A549 (cell line): Measurements from ENCODE around the gene SNRNP35. TPM values are rescaled to one million over a fixed set of nuclear protein-coding genes. Genes with fewer than 3 reads are reported as not detected.
"Not testable (repeated sequence)": the region's sequence is repeated elsewhere in the genome, so short reads cannot be mapped to it uniquely, and the experiment has no call there.

Experiments used
- ATAC-seq, 2 experiments: fragments of 200-7000 bp in 1 of 2; fragments of >200 bp in 1 of 2; cut with Nextera tagmentation in 1 of 2; cut with Tn5 transposase in 1 of 2; 3 replicates each; pipeline versions ENCODE4 v1.8.0 to v1.9.1; 2018 to 2020; ENCODE audit warnings: mild to moderate bottlenecking in 1 of 2, moderate library complexity in 1 of 2
- CTCF ChIA-PET: fragments of 300-600 bp; sonication (Branson Sonifier 250); formaldehyde crosslinking; extraction: SDS; loops from one replicate; lab custom pipeline; 2021; ENCODE audit warnings: antibody characterized with exemption, inconsistent platforms; lab: Yijun Ruan, JAX
- POLR2A ChIA-PET: fragments of 350-600 bp; formaldehyde crosslinking; extraction: SDS; loops from one replicate; lab custom pipeline; 2021; ENCODE audit warnings: antibody characterized with exemption, inconsistent platforms; lab: Yijun Ruan, JAX
- DNase-seq, 2 experiments: peaks; one replicate each; pipeline versions ENCODE4 v3.0.0 to v3.0.0-alpha.2; 2011 to 2016; ENCODE audit warnings: low read depth in 1 of 2, low spot score in 1 of 2
- FAIRE-seq: peaks from 2 replicates; lab custom pipeline; 2011; peaks lifted over from hg19 to GRCh38; lab: Jason Lieb, UNC
- H3K27ac ChIP-seq, 2 experiments: fragments of >200 bp; sonication (Bioruptor Twin); formaldehyde crosslinking; 3 replicates each; pipeline ENCODE4 v1.5.1; 2016 to 2017
- H3K4me1 ChIP-seq: fragments of >200 bp; sonication (Bioruptor Twin); formaldehyde crosslinking; 3 replicates; pipeline ENCODE4 v1.6.1; 2016
- H3K4me2 ChIP-seq: fragments of >200 bp; sonication (Bioruptor Twin); formaldehyde crosslinking; 3 replicates; pipeline ENCODE4 v1.6.1; 2016
- H3K4me3 ChIP-seq: fragments of >200 bp; sonication (Bioruptor Twin); formaldehyde crosslinking; 3 replicates; pipeline ENCODE4 v1.5.1; 2016
- H3K9me3 ChIP-seq: fragments of >200 bp; sonication (Bioruptor Twin); formaldehyde crosslinking; 3 replicates; pipeline ENCODE4 v1.6.1; 2016
- CEBPB ChIP-seq, 2 experiments: fragments of >200 bp in 1 of 2; sonication (Bioruptor Twin) in 1 of 2; formaldehyde crosslinking in 1 of 2; IDR thresholded peaks; 2 replicates each; pipeline ENCODE4 v1.6.1; 2012 to 2016
- CHD4 ChIP-seq: fragments of 200-600 bp; sonication (generic); IDR thresholded peaks from 2 replicates; pipeline ENCODE4 v1.6.1; 2016; ENCODE audit warnings: antibody characterized with exemption, mild to moderate bottlenecking, borderline replicate concordance
- EP300 ChIP-seq, 2 experiments: fragments of >200 bp; sonication (Bioruptor Twin); formaldehyde crosslinking; IDR thresholded peaks; 2 replicates in 1 of 2; 3 replicates in 1 of 2; pipeline ENCODE4 v1.6.1; 2016 to 2017
- ESRRA ChIP-seq: fragments of 150-350 bp; IDR thresholded peaks from 2 replicates; pipeline ENCODE4 v1.6.1; 2014; ENCODE audit warnings: mild to moderate bottlenecking, low read length, borderline replicate concordance
- FOSB ChIP-seq: fragments of 250-450 bp; sonication (Bioruptor Pico); IDR thresholded peaks from 2 replicates; pipeline ENCODE4 v1.5.0; 2020; ENCODE audit warnings: mild to moderate bottlenecking, moderate library complexity
- FOXS1 ChIP-seq: fragments of 250-450 bp; sonication (Bioruptor Pico); IDR thresholded peaks from 2 replicates; pipeline ENCODE4 v1.5.0; 2020; ENCODE audit warnings: mild to moderate bottlenecking, moderate library complexity
- HEYL ChIP-seq: fragments of 250-450 bp; sonication (Bioruptor Pico); IDR thresholded peaks from 2 replicates; pipeline ENCODE4 v1.8.0; 2021; ENCODE audit warnings: mild to moderate bottlenecking, moderate library complexity
- HOXA7 ChIP-seq: fragments of 250-450 bp; sonication (Bioruptor Pico); IDR thresholded peaks from 2 replicates; pipeline ENCODE4 v1.5.0; 2020; ENCODE audit warnings: mild to moderate bottlenecking, moderate library complexity
- JUNB ChIP-seq: fragments of >200 bp; sonication (Bioruptor Twin); formaldehyde crosslinking; IDR thresholded peaks from 2 replicates; pipeline ENCODE4 v1.6.1; 2016
- NR3C1 ChIP-seq: fragments of >200 bp; sonication (Bioruptor Twin); formaldehyde crosslinking; IDR thresholded peaks from 3 replicates; pipeline ENCODE4 v1.6.1; 2017
- POLR2A ChIP-seq: IDR thresholded peaks from 2 replicates; pipeline ENCODE4 v1.6.1; 2012; ENCODE audit warnings: mild to moderate bottlenecking, low read length
- SREBF2 ChIP-seq: fragments of 450-650 bp; IDR thresholded peaks from 2 replicates; pipeline ENCODE4 v1.6.1; 2014; ENCODE audit warnings: mild to moderate bottlenecking, moderate library complexity
- TFCP2L1 ChIP-seq: fragments of 250-450 bp; sonication (Bioruptor Pico); IDR thresholded peaks from 2 replicates; pipeline ENCODE4 v1.5.0; 2021; ENCODE audit warnings: mild to moderate bottlenecking
- ZSCAN20 ChIP-seq: fragments of 250-450 bp; sonication (Bioruptor Pico); IDR thresholded peaks from 2 replicates; pipeline ENCODE4 v1.8.0; 2022; ENCODE audit warnings: mild to moderate bottlenecking, moderate library complexity
- WGBS: methylation state at CpG from one replicate; pipeline ENCODE4 v1.1.6; 2017; ENCODE audit errors: missing lambda C conversion rate; 5-methylcytosine and 5-hydroxymethylcytosine counted together
- polyA plus RNA-seq, 4 experiments: library from polyadenylated mRNA; depleted of rRNA in 3 of 4; stranded (reverse); fragments of >200 nt; fragmentation: RNase III in 1 of 4; extraction: RNeasy Plus Mini Kit Qiagen cat#74134 plus additional on column Dnase treatment in 1 of 4; gene quantifications; 2 replicates in 3 of 4; 3 replicates in 1 of 4; pipeline ENCODE4 v1.2.3, GENCODE V29; 2011 to 2017
- TF ChIP-seq, protein P1 (sequence below): fragments of 150-350 bp; IDR thresholded peaks from 2 replicates; pipeline ENCODE4 v1.6.1; 2014; ENCODE audit warnings: low read depth, mild to moderate bottlenecking, low read length
- TF ChIP-seq, protein P2 (sequence below): fragments of 200-600 bp; sonication (generic); IDR thresholded peaks from 2 replicates; pipeline ENCODE4 v1.6.1; 2016; ENCODE audit warnings: antibody characterized with exemption, mild to moderate bottlenecking, moderate library complexity

The SNRNP35 gene
- polyA plus RNA-seq, 2 of the 4 experiments (the other 2 are of a cell fraction): 19.1 to 21.5 TPM

GRCh38 chr12:123450636-123451035, 7.3 kb upstream of the SNRNP35 start:
- Histone ChIP-seq H3K4me1 (peaks cover 12% of the 10 kb centered on the region; the same call in 2 of the 3 replicates), H3K4me3 (no peak overlapping the region), H3K9me3 (no peaks in the 10 kb centered on the region), H3K4me2 (no peak overlapping the region), H3K27ac (no peak overlapping the region)
- ATAC-seq (no peak), DNase-seq (no peak), FAIRE-seq (no peak)
- WGBS: 79% methylated on average over 9 of the region's 9 CpGs
- POLR2A ChIA-PET: no interaction called here
- TF ChIP-seq JUNB (no peak), FOSB (CRISPR knock-in tag) (no peak)
- CTCF ChIA-PET: no interaction called here

- ATAC-seq: not testable (repeated sequence)
Observed at GRCh38 chr12:123452276-123452550, 5.7 kb upstream of the SNRNP35 start.

DNA sequence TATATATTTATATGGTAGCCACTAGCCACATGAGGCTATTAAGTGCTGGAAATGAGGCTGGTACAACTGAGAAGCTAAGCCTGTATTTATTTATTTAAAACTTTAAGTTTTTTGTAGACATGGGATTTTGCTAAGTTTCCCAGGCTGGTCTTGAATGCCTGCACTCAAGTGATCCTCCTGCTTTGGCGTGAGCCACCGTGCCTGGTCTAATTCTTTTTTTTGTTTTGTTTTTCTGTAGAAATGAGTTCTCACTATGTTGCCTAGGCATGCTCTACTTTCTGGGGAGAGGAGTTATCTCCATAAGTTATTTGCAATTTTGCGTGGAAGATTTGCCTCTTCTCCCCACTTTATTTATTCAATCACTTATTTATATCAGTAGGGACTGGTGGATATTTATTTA, 4.8 kb upstream of the SNRNP35 start:
- FAIRE-seq (no peak), DNase-seq (no peak), ATAC-seq (no peak)
- TF ChIP-seq HEYL (CRISPR knock-in tag) (no peak), EP300 (IDR thresholded peaks at IDR 0.05) (no peak), SREBF2 (no peak), ESRRA (no peak), NR3C1 (no peak), TFCP2L1 (CRISPR knock-in tag) (no peak), CHD4 (no peak), HOXA7 (CRISPR knock-in tag) (no peak), FOXS1 (CRISPR knock-in tag) (no peak), POLR2A (no peak), FOSB (CRISPR knock-in tag) (no peak), CEBPB (IDR thresholded peaks at IDR 0.05) (no peak), ZSCAN20 (CRISPR knock-in tag) (no peak)
- TF ChIP-seq, protein P1, sequence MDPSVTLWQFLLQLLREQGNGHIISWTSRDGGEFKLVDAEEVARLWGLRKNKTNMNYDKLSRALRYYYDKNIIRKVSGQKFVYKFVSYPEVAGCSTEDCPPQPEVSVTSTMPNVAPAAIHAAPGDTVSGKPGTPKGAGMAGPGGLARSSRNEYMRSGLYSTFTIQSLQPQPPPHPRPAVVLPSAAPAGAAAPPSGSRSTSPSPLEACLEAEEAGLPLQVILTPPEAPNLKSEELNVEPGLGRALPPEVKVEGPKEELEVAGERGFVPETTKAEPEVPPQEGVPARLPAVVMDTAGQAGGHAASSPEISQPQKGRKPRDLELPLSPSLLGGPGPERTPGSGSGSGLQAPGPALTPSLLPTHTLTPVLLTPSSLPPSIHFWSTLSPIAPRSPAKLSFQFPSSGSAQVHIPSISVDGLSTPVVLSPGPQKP: no peak
- TF ChIP-seq, protein P2, sequence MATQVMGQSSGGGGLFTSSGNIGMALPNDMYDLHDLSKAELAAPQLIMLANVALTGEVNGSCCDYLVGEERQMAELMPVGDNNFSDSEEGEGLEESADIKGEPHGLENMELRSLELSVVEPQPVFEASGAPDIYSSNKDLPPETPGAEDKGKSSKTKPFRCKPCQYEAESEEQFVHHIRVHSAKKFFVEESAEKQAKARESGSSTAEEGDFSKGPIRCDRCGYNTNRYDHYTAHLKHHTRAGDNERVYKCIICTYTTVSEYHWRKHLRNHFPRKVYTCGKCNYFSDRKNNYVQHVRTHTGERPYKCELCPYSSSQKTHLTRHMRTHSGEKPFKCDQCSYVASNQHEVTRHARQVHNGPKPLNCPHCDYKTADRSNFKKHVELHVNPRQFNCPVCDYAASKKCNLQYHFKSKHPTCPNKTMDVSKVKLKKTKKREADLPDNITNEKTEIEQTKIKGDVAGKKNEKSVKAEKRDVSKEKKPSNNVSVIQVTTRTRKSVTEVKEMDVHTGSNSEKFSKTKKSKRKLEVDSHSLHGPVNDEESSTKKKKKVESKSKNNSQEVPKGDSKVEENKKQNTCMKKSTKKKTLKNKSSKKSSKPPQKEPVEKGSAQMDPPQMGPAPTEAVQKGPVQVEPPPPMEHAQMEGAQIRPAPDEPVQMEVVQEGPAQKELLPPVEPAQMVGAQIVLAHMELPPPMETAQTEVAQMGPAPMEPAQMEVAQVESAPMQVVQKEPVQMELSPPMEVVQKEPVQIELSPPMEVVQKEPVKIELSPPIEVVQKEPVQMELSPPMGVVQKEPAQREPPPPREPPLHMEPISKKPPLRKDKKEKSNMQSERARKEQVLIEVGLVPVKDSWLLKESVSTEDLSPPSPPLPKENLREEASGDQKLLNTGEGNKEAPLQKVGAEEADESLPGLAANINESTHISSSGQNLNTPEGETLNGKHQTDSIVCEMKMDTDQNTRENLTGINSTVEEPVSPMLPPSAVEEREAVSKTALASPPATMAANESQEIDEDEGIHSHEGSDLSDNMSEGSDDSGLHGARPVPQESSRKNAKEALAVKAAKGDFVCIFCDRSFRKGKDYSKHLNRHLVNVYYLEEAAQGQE: no peak
- POLR2A ChIA-PET: no interaction called here
- CTCF ChIA-PET: no interaction called here
- Histone ChIP-seq H3K4me3 (no peak overlapping the region), H3K9me3 (no peaks in the 10 kb centered on the region), H3K4me2 (no peak overlapping the region), H3K4me1 (peaks cover 3% of the 10 kb centered on the region; the same call in 1 of the 3 replicates), H3K27ac (no peak overlapping the region)
- 86% methylated on average over 3 of the region's 3 CpGs for WGBS

More at GRCh38 chr12:123452276-123452550, 5.7 kb upstream of the SNRNP35 start:
- POLR2A ChIA-PET: interaction anchor here (0.7 to 0.8 kb wide), 2 partner anchors 8 to 219 kb away, joined by 5 read pairs; partner anchors contain the start of genes MPHOSPH9 and MTRFR
- 0% methylated on average over 1 of the region's 1 CpG for WGBS
- not testable (repeated sequence) for H3K4me2 ChIP-seq, DNase-seq, H3K4me1 ChIP-seq, H3K27ac ChIP-seq, H3K9me3 ChIP-seq, H3K4me3 ChIP-seq, FAIRE-seq
- CTCF ChIA-PET: interaction anchor here (0.6 to 0.9 kb wide), 2 partner anchors 40 to 86 kb away, joined by 3 to 4 read pairs; no protein-coding TSS in a partner anchor

- CTCF ChIA-PET: interaction anchor here (0.6 kb wide), 5 partner anchors 18 to 1270 kb away, joined by 3 to 5 read pairs (median 3); no protein-coding TSS in a partner anchor
- H3K4me1 ChIP-seq: peaks cover 11% of the 10 kb centered on the region; the same call in 1 of the 3 replicates
- H3K27ac ChIP-seq, DNase-seq, POLR2A ChIA-PET, FAIRE-seq, ATAC-seq, H3K4me2 ChIP-seq, H3K9me3 ChIP-seq, H3K4me3 ChIP-seq: not testable (repeated sequence)
- 94% methylated on average over 11 of the region's 11 CpGs for WGBS
Observed at GRCh38 chr12:123463174-123463573, 5.2 kb downstream of the SNRNP35 start.
